HuH-7.5 (cell line): Measurements from ENCODE around the gene BSX.

Experiments used
- DNase-seq: peaks from one replicate; pipeline ENCODE4 v3.0.0; 2011; ENCODE audit warnings: low spot score

The BSX gene

DNA sequence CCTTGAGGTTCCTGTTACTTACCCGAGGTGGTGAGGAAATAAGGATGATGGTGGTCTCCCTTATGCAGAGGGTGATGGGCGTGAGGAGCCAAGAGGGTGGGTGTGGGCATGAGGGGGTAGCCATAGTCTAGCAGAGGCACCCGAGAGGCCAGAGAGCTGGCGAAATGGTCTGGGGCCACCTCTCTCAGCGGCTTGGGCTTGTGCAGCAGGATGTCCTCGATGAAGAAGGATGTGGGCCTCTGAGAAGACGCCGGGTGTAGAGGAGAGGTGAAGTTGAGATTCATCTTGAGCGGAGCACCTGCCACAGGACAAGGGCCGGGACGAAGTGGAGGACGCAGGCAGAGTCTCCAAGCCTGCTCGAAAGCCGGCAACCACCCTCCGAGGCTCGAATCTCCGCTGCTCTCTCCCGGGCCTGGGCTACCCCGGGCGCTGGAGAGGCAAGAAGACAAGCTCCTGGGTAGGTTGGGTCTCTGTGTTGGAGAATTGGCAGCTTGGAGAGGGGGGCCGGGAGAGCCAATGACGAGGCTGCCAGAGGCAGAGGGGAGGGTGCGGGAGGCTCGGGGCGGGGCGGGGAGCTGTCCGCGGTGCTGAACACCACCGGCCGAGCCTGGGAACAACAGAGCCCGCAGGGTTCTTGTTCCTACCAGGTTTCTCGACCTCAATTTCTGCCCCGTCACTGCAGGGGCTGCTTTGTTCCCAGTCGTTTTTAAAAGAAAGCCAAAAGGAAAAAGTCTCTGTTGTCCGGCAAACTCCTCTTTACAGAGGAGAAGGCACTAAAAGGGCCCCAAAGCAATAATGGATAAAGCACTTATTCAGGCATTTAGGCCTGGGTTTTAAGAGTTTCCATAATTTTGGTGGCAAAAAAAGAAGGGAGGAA is at the start of gene BSX:
BSX (minus strand) TSS at position 447 of the 877 bp plus-strand sequence; CDS start at position 284, 163 bp downstream.
- DNase-seq = peak; percentile 63

DNA sequence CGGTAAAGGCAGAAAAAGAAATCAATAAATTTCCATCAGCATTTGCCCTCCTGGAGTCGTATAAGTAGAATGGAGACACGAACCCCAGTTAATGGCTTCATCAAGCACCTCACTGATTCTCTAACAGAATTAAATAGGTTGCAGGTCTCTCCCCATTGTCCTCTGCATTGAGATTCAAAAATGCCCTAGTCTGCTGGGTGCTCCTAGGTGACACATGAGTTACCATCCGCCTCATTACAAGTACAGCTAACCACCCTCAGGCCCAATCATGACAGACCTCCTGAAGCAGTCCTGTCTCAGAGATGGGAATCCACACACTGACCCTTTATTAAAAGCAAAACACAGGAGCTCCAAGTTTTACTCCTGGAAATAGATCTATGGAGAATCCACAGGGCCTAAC is 48.9 kb upstream of the BSX start:
- DNase-seq = no peak

GRCh38 chr11:123020968-123021367 is 39.3 kb upstream of the BSX start:
- peak; percentile 47 for DNase-seq

GRCh38 chr11:123018702-123019101 is 37.1 kb upstream of the BSX start:
- DNase-seq = no peak

GRCh38 chr11:123011510-123011909 is 29.9 kb upstream of the BSX start:
- DNase-seq = no peak

DNA sequence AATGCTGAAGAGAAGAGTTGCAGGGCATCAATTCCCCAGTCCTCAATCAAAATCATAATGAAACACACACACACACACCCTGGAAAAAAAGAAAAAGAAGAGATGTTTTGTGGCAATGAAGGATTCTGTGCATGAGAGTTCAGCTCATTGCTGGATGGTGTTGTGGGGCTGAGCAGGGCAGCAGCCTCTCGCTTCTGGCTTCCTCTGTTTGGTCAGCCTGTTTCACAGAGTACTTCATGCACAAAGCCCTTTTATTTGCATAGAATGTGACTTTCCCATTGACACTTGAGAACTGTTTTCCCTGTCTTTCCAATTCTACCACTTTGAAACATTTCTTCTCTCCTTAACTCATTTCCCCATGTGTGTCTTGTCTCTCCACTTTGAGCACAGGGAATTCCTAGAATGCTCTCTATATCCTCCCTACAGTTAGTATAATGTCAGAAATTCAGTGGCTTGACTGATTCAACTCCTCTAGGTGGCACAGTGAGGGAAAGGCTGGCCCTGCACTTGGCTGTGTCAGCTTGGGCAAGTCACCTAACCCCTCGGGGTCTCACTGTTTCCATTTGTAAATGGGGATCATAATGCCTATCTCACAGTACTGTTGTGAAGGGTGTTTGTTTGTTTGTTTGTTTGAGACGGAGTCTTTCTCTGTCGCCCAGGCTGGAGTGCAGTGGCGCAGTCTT is 25.4 kb upstream of the BSX start:
- no peak for DNase-seq

- DNase-seq = no peak
Measured at GRCh38 chr11:123000721-123001120, 19.1 kb upstream of the BSX start.

GRCh38 chr11:122998727-122999366 is 17.2 kb upstream of the BSX start:
- no peak for DNase-seq

- DNase-seq = no peak
Measured at GRCh38 chr11:122995526-122995925, 13.9 kb upstream of the BSX start.

- DNase-seq = no peak
Measured at GRCh38 chr11:122984186-122985011, 2.8 kb upstream of the BSX start.

GRCh38 chr11:122983438-122984185 is 2.0 kb upstream of the BSX start:
- DNase-seq = no peak

GRCh38 chr11:122979815-122980595 is 1.6 kb downstream of the BSX start:
- no peak for DNase-seq

DNA sequence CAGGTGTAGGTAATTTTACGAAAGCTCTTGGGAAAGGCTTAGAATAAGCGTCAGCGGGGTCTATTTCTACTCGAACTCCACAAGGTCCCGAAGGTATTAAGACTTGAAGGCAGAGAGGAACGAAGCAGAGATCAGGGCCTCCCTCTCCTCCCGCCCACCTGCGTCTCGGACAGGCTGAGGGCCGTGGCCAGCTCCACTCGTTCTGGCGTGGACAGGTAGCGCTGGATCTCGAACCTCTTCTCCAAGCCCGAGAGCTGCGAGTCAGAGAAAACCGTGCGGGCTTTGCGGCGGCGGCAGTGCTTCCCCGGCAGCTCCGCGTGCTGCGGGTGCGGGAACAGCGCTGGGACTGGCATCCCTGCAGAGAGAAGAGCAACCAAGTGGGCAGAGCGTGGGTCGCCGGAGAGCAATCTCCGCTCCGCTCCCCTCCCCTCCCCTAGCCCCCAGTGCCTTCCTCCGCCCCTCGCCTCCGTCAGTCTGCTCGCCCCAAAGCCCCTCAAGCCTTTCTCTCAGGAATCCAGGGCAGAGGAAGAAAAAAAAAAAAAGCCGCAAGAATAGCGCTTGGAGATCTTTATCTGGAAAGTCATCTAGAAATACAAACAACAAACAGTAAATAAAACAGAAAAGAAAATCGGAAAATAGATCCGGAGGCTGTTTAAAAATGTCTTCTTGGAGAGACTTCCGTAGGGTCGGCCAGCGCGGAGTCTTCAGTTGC is 2.4 kb downstream of the BSX start:
- DNase-seq = no peak

- DNase-seq = no peak
Measured at GRCh38 chr11:122978299-122978620, 3.4 kb downstream of the BSX start.

DNA sequence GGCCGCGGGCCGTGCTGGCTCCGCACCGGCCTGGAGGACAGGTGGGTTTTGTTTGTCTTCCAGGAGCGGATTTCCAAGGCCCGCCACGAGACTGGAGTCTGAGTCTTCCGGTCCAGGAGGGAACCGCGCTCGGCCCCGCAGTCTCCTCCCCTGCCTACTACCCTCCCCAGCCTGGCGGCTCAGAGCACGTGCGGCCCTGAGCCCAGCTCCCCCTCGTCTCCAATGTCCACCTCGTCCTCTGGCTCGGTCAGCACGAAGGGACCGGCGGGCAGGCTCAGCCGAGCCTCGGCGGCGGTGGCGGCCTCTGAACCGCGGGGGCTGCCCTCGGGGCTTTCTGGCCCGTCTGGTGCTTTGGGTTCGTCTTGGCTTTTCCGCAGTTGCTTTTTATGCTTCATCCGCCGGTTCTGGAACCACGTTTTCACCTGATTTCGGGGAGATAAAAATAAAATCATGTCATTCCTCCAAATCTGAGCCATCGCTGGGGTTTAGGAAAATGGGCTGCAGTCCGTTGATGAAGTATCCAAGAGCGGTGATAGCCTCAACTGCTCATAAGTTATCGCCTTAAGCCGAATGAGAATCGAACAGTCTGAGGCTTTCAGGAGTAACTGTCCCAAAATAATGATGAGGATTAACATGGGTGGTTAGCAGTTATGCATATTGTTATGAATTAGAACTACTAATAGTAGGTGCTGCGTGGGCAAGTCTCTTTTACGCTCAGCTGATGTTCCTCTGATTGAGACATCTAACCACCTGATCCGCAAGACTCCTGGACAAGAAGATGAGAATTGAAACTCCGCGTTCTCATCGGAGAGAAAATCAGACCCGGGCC is 4.0 kb downstream of the BSX start:
- no peak for DNase-seq

GRCh38 chr11:122976734-122977469 is 4.7 kb downstream of the BSX start:
- DNase-seq = no peak

GRCh38 chr11:122976061-122976733 is 5.4 kb downstream of the BSX start:
- no peak for DNase-seq

- DNase-seq = no peak
Measured at GRCh38 chr11:122963961-122964360, 17.7 kb downstream of the BSX start.
